GM21737 (cell line): ENCODE results near the gene GGT1.
"Not testable (repeated sequence)": the region's sequence is repeated elsewhere in the genome, so short reads cannot be mapped to it uniquely, and the experiment has no call there.

Source experiments
- ATAC-seq: cut with Tn5 transposase; IDR thresholded peaks from one replicate; pipeline ENCODE4 v1.9.1; 2021; ENCODE audit warnings: mild to moderate bottlenecking, moderate library complexity; ENCODE audit not compliant: unreplicated experiment

Gene GGT1

GRCh38 chr22:24602847-24603769 lies at the start of gene GGT1:
Gene GGT1, plus strand, starts transcription at chr22:24603193. Its CDS starts 7,889 bp downstream, at chr22:24611082.
- ATAC-seq = not testable (repeated sequence)

DNA sequence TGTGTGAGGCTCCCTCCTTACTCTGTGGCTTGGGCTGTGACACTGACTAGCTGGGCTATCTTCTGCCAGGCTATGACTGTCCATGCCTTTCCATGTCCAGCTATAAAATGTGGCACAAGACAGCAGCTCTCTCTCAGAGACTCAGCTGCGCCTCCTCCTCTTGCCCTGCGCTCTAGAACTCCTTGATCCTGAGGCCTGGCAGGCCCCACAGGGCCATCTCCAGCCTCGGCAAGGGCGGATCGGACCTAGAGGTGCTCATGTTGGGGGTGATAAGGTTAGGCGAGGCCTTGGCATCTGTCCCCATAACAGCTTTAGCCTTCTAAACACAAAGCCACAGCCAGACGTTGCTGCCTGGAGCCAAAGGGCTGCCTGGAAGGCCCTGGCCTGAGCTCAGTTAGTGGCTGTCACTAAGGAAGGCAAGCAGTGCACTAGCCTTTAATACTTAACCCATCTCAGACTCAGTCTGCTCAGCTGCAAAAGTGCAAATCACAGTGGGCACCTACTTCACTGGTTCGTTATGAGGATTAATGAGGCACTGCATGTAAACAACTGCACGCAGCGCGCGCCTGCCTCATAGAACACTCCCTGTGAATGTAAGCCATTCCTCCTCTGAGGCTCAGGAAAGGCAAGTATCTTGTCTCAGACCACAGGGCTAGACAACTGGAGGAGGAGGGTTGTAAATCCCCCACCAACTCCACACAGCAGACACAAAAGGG lies 49.2 kb upstream of the GGT1 start:
- ATAC-seq = no peak

- ATAC-seq = peak; percentile 11
Observed at GRCh38 chr22:24554313-24555164, 48.5 kb upstream of the GGT1 start, which contains the start of gene GUCD1. Gene GUCD1, minus strand, starts transcription at chr22:24555138. Its CDS starts 147 bp downstream, at chr22:24554991.

DNA sequence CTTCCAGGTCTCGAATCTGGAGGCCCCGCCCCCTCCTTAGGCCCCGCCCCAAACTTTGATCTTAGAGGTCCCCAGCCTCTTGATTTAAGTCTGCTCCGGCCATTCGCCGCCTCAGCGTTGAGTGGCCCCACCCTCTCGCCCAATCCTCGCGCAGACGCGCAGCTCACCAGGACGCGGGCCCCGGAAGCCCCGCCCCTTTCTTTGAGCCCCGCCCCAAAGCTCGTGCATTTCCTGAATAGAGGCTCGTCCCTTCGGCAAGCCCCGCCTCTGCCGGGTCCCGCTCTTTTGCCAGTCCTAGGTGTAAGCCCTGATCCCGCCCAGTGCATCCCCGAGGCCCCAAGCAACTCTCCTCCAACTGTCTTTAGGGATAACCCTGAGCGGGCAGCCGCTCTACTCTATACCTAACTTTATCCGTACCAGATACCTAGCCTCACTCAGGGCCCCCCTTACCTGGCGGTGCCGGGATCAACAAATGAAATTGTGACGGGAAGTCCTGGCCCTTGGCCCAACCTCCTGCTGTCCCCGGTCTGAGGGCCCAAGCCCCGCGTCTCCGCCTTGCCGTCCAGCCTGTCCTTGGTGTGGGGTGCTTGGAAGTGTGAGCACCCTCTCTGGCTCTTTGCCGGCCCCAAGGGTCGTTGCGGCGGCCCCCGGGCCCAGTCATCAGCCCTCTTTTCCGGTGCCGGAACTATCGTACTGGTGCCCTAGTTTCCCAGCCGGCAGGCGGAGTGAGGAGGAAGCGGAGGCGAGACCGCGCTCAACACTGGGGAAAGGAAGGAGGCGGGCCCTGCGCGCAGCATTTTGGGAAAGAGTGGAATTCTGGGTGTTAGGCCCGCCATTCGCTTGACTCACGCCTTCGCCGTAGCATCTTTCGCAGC lies 47.6 kb upstream of the GGT1 start, which contains the start of gene SNRPD3:
Gene SNRPD3, plus strand, starts transcription at position 835 of the 875 bp plus-strand sequence. CDS start 1,676 bp downstream, outside the sequence.
- ATAC-seq = peak; percentile 62

DNA sequence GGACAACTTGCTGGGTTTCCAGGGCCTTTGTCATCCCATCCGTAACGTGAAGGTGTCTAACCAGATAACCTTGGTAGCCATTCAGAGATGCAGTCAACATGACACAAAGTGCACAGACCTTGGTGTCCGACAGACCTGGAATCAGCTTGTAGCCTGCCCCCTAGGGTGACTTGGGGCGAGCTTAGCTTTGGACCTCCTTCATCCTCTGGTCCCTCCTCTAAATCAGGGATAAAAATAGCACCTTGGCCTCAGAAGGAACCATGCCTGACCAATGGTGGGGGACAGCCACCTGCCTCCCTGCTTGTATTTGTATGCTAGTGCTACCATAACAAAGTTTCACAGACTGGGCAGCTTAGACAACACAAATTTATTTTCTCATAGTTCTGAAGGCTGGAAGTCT lies 43.5 kb upstream of the GGT1 start:
- ATAC-seq = no peak

- no peak for ATAC-seq
Observed at GRCh38 chr22:24563246-24563645, 39.7 kb upstream of the GGT1 start.

- ATAC-seq = no peak
Observed at GRCh38 chr22:24564376-24565058, 38.5 kb upstream of the GGT1 start.

DNA sequence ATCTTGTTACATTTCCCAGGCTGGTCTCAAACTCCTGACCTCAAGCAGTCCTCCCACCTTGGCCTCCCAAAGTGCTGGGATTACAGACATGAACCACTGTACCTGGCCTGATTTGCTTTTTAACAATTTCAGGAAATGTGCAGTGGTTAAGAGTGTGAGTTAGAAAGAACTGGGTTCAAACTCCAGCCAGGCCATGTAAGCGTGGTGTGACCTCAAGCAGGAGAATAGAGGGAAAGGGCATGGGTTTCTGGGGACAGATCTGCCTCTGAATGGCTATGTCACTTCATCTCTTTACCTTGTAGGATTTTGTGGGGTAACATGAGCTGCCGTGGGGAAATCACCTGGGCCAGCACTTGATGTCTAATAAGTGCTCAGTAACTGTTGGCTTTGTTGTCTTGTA lies 37.9 kb upstream of the GGT1 start:
- ATAC-seq = no peak

GRCh38 chr22:24566899-24567511 lies 36.0 kb upstream of the GGT1 start:
- ATAC-seq = no peak

DNA sequence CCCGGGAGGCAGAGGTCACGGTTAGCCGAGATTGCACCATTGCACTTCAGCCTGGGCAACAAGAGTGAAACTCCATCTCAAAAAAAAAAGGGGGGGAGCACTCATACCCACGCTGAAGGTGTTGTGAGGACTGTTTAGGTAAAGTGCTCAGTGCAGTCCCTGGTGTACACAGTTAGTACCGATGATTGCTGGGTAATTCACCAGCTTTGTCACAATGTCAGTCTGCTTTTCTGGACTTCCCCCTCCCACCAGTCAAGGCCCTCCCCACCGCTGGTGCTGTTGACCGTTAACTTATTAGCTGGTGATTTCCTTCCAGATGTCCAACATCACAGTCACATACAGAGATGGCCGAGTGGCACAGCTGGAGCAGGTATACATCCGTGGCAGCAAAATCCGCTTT lies 35.3 kb upstream of the GGT1 start:
- no peak for ATAC-seq

DNA sequence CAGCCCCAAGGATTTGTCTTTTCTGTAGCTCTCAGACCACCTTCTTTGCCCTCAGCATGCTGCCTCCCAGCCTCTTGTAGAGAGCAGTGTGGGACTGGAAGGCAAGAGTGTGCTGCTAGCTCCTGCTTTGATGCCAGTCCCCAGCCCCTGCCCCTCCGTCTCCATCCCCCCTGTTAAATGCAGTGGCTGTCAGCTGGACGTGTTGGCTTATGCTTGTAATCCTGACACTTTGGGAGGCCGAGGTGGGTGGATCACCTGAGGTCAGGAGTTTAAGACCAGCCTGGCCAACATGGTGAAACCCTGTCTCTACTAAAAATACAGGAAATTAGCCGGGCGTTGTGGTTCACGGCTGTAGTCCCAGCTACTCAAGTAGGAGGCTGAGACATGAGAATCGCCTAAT lies 31.7 kb upstream of the GGT1 start:
- no peak for ATAC-seq

- no peak for ATAC-seq
Observed at GRCh38 chr22:24576778-24577177, 26.2 kb upstream of the GGT1 start.

DNA sequence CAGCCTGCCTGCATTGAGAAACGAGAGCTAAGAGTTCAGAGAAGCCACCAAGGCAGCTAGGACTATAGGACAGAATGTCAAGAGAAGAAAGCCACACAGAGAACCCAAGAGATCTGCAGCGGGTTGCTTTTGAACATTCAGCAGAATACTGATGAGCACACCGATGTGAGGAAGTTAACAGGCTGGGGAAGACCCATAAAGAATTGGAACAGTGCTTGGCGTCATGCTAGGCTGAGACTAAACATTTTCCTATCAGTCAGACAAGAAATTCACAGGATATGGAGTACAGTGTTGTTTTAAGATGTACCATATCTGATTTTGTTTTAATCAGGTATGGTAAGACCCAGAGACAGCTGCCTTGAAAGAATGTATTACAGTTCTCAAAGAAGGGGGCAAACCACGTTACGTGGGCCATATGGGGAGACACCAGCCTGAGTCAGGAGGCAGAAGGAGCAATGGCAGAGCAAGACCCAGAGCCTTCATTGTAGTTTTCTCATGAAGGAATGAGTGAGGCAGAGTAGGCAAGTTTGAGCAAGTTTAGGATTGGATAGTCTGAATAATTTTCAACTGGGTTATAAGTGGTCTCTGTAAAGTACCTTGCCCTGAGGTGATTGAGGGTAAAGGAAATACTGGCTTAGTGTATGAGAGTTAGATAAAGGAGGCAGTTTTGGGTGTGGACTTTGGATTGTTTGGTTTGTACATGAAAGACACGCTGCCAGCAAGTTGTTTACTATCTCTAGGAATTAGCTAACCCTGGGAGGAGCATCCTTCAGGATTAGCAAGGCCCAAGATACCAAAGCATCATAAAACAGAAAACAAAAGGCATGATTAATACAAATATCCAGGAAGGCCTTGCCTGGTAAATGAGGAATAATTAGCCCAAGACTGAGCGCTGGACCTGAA lies 24.4 kb upstream of the GGT1 start:
- no peak for ATAC-seq

- no peak for ATAC-seq
Observed at GRCh38 chr22:24579258-24579601, 23.8 kb upstream of the GGT1 start.

GRCh38 chr22:24580276-24580675 lies 22.7 kb upstream of the GGT1 start:
- no peak for ATAC-seq

- ATAC-seq = no peak
Observed at GRCh38 chr22:24582056-24582814, 20.8 kb upstream of the GGT1 start.
